SK-N-SH (cell line): ENCODE results near the gene RGL4.

Experiments used
- CHD2 ChIP-seq: fragments of 150-350 bp; IDR thresholded peaks from 2 replicates; pipeline ENCODE4 v1.6.1; 2018; ENCODE audit warnings: low read length; ENCODE audit not compliant: partially characterized antibody
- CTCF ChIP-seq: fragments of 200-600 bp; sonication (generic); IDR thresholded peaks from 2 replicates; pipeline ENCODE4 v1.6.1; 2017; ENCODE audit warnings: antibody characterized with exemption, mild to moderate bottlenecking, moderate library complexity
- EZH2phosphoT487 ChIP-seq: fragments of 200-600 bp; sonication (generic); IDR thresholded peaks from 2 replicates; pipeline ENCODE4 v1.6.1; 2017; ENCODE audit warnings: low read depth, mixed run types, mild to moderate bottlenecking, antibody characterized with exemption, moderate library complexity, borderline replicate concordance
- TCF12 ChIP-seq: IDR thresholded peaks from 2 replicates; pipeline ENCODE4 v1.4.0; 2012
- TF ChIP-seq, protein P1 (sequence below): IDR thresholded peaks from 2 replicates; pipeline ENCODE4 v1.4.0; 2012; ENCODE audit warnings: low read depth

DNA sequence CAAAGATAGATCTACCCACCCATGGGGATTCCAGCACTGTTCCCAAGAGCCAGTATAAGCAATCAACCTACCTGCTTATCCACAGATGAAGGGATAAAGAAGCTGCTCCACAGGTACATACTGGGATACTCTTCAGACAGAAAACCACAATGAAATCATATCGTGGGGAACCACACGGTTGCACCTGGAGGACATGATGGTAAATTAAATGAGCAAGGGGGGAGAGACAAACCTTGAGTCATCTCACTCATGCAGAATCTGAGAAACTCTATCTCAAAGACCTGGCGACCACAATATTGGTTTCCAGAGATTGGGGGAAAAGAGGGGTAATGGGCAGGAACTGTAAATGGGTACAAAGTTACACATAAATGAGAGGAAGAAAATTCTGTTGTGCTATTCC, 14.5 kb downstream of the RGL4 start:
- TF ChIP-seq TCF12 (no peak), CTCF (no peak), CHD2 (no peak), EZH2phosphoT487 (no peak)
- TF ChIP-seq, protein P1, sequence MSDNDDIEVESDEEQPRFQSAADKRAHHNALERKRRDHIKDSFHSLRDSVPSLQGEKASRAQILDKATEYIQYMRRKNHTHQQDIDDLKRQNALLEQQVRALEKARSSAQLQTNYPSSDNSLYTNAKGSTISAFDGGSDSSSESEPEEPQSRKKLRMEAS = no peak
